ENCODE results near the gene TEDDM1. TPM values are rescaled to one million over a fixed set of nuclear protein-coding genes. Genes with fewer than 3 reads are reported as not detected.
"Not testable (repeated sequence)": the region's sequence is repeated elsewhere in the genome, so short reads cannot be mapped to it uniquely, and the experiment has no call there.

The TEDDM1 gene
- total RNA-seq, 1 donor from 2014 or later, result not detected

DNA sequence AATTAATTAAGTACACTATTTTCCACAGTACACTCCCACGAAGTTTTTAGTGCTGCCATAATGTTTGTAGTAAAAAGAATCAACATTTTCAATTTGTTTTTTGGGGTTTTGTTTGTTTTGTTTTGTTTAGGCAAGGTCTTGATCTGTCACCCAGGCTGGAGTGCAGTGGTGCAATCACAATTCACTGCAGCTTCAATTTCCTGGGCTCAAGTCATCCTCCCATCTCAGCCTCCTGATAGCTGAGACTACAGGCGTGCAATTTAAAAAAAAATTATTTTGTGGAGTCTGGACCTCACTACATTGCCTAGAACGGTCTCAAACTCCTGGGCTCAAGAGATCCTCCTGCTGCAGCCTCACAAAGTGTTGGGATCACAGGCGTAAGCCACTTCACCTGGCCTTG lies 20.3 kb downstream of the TEDDM1 start:
- no peak for DNase-seq (ENCODE audit: low read depth in 2 of 2)

DNA sequence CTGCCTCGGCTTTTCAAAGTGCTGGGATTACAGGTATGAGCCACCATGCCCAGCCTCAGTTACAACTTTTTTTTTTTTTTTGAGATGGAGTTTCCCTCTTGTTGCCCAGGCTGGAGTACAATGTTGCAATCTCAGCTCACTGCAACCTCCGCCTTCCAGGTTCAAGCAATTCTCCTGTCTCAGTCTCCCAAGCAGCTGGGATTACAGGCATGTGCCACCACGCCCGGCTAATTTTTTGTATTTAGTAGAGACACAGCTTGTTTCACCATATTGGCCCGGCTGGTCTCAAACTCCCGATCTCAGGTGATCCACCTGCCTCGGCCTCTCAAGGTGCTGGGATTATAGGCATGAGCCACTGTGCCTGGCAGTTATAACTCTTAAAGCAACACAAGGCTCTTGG lies 20.7 kb downstream of the TEDDM1 start:
- not testable (repeated sequence) for DNase-seq (ENCODE audit: low read depth in 2 of 2)

DNA sequence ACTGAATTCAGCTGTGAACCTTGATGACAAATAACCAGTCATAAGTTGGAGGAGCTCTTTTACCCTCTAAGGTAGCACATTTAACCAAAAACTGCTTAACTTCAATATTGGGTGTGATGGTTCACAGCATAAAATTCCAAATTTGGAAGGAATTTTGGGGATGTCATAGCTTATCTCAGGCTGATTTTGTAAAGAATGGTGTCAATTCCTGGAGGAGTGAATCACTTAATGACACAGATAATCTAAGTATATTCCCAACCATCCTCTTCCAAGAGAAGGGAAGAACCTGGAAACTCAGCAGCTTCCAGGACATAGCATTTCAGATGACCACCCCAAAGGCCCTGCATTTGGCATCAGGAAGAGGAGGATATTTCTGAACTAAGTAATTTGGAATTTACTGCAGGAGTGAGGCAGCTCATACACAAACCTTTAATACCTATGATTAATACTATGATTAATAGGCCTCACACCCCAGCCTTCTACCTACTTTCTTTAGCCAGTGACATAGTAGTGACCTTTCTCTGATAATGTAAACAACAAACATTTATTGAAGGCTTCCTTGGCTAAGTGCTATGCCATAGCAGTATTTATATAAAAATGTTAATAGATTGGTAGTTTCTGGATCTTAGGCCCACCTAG lies 23.4 kb downstream of the TEDDM1 start:
- no peak for DNase-seq (ENCODE audit: low read depth in 2 of 2)

DNA sequence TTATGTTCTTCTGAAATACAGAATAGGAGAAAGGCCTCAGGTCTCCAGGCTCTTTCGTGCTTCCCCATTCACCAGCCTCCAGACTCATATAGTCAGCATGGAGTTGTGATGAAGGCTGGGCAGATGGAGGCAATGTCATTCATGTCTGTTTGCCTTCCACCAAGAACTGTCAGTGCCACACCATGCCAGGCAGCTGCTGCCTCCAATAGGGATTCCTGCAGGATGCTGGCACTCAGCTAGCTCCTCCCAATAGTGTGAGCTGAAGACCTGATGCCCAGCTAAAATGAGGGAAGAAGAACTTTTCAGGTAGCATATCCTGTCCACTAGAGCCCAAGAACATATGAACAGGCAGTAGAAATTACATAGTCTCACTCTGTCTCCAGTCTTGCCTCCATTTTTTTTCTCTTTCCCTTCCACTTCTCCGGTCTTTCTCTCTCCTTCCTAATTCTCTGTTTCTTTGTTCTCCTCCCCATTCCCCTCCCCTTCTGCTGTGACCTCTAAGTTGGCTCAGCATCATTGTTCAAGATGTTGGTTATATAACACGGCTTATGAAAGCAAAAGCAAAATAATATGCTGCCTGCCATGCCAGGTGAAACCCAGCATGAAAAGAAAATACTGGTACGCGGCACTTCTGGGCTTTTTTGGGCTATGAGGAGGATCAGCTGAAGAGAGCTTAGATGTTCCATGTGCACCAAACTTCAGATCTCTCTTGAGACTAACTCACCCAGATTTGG lies 26.2 kb downstream of the TEDDM1 start:
- no peak for DNase-seq (ENCODE audit: low read depth in 2 of 2)

DNA sequence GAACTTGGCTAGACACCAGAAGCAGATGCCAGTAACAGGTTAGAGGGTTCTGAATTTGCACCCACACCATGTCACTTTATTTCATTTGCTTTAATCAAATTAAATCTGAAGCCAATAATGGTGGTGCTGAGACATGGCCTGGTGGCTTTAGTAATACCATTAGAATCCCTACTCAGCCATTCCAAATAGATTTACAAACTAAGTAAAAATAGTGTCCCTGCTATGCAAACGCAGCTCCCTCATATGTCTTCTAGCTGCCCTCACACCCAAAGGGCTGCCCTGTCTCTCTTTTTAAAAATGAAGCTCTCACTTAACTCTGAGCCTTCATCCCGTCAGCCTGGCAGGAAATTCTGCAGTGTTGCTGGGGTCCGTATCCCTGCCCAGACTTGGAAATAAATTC lies 29.9 kb downstream of the TEDDM1 start:
- no peak for DNase-seq (ENCODE audit: low read depth in 2 of 2)

DNA sequence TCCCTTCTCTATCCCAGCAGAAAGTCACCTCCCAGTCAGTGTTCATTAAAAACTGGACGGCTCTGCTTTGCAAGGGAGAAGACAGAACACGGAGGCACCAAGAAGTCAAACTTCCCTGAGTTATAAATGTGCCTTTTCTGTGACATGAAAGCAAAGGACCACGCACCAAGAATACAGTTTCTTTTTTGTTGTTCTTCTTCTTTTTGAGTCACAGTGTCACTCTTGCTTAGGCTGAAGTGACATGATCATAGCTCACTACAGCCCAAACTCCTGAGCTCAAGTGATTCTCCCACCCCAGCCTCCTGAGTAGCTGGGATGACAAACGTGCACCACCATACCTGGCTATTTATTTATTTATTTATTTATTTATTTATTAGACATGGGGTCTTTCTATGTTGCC lies 31.6 kb downstream of the TEDDM1 start:
- no peak for DNase-seq (ENCODE audit: low read depth in 2 of 2)

DNA sequence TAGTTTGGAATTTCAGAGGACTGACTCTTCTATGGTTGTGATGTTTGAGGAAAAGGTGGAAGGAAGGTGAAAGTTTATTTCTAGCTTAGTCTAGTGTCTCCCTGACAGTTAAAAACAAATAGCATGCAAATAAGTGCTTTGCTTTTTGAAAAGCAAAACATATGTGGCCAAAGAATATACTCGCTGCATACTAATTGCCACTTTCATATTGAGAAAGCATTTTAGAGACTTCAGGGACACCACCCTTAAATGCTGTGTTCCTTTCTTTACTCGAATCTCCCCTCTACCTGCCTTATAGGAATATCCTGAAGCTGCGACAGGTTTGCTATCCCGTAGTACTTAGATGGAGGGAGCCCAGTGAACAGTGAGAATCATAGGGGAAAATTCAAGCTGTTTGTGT lies 32.1 kb downstream of the TEDDM1 start:
- no peak for DNase-seq (ENCODE audit: low read depth in 2 of 2)

DNA sequence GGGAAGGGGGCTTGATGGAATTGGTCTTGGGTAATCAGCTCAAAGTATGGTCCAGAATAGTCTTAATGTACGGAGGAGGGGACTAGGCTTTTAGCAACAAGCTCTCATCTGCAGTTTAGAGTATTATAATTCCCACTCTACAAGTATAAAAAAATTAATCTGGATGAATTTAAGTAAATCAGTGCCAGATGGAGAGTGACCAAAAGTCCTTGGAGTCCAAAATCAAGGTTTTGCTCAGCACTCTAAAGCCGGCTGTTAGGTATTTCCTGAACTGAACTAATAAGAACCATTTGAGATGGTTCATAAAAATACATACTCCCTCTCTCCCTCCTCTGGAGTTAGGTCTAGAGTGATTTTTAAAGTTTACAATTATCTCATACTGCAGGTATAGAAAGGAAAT lies 32.5 kb downstream of the TEDDM1 start:
- DNase-seq (ENCODE audit: low read depth in 2 of 2), result no peak

DNA sequence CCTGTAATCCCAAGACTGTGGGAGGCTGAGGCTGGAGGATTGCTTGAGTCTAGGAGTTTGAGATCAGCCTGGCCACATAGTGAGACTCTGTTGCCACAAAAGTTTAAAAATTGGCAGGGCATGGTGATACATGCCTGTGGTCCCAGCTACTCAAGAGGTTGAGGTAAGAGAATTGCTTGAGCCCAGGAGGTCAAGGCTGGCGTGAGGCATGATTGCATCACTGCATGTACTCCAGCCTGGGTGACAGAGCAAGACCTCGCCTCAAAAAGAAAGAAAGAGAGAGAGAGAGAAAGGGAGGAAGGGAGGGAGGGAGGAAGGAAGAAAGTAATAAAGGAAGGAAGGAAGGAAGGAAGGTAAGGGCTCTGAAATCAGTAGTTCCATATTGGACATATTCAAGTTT lies 33.9 kb downstream of the TEDDM1 start:
- no peak for DNase-seq (ENCODE audit: low read depth in 2 of 2)

DNA sequence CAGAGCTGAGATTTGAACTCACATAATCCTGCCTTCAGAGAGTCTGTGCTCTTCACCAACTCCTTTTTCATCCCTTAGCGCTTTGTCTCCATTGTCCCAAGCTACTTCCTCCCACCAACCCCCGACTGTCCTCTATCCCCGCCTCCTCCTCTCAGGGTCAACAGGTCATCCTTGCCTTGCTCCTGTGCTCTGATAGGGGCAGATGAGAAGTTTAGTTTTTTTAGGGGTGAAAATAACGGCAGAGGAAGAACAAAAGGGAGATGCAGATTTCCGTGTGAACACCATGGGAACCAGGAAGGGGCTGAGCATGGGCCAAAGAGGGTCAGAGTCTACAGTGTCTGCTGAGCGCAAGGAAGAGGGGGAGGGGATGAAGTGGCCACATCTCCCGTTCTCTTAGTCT lies 40.8 kb downstream of the TEDDM1 start:
- DNase-seq (ENCODE audit: low read depth in 2 of 2), result no peak

DNA sequence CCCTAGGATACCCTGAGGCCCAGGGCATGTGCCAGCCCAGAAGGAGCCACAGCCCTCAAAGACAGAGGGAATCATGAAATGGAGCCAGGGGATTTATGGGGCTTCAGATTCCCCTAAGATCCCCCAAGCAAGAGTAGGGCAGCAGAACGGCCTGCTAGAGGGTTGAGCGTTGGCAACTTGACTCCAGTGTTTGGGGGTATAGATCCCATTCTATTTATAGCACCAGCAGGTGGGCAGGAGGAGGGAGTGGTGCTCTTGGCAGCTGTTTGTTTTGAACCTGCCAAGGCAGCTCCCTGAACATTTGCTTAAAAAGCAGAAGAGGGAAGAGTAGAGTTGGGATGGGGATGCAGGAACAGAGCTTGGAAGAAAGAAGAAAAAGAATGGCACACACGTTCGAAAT lies 42.6 kb downstream of the TEDDM1 start:
- no peak for DNase-seq (ENCODE audit: low read depth in 2 of 2)

DNA sequence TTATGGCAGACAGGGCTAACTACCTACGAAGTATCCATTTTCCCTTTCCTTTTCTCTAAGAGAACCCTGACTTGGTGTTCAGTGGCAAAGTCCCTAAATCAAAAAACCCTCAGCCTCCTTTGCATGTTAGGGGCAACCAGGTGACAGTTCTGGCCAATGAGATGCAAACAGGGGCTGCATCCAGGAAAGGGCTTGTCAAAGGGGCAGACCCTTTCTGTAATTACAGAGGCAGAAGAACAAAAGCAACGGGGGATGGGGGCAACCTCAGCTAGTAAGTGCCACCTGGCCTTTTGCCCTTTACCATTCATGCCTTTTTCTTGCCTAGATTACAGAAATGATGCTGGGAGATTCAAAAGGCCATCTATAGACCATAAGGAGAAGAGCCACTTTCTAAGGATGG lies 43.3 kb downstream of the TEDDM1 start:
- DNase-seq (ENCODE audit: low read depth in 2 of 2), result no peak

DNA sequence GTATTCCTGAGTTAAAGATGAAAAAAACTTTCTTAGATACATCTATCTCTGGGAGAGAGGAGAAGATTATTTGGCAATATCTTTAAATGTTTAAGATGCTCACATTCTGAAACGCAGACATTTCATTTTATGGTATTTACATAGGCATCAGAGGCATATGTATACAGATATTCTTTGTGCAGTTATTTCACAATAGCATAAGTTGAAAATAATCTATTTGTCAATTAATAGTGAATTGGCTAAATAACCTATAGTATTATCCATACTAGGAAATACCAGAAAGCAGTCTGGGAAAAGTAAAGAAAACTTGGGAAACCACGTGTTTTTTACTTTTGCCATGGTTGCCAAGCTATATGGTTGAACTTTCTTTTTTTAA lies 44.8 kb downstream of the TEDDM1 start:
- no peak for DNase-seq (ENCODE audit: low read depth in 2 of 2)

DNA sequence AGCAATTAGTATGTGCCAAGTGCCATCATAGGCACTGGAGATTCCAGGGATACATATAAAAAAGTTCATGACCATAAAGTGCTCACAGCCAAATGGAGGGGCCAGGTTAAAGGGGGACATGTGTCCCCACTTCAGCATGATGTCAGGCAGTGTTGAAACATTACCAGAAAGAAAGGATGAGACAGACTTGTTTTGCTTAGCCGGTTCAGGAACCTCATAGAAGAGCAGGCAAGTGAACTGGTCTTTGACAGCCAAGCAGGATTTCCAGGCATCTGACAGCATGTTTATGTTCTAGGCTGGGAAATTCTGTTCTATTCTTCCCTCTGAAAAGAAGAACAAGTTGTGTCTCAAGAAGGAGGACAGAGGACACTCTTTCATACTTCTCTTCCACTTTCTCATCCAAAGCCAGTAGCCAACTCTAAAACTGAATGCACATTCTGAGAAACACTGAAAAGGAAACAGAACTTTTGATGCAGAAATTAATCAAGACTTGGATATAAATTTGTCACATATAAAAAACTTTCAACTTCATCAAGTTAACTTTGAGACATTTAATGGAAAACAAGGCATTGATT lies 48.6 kb downstream of the TEDDM1 start:
- DNase-seq (ENCODE audit: low read depth in 2 of 2), result no peak

DNA sequence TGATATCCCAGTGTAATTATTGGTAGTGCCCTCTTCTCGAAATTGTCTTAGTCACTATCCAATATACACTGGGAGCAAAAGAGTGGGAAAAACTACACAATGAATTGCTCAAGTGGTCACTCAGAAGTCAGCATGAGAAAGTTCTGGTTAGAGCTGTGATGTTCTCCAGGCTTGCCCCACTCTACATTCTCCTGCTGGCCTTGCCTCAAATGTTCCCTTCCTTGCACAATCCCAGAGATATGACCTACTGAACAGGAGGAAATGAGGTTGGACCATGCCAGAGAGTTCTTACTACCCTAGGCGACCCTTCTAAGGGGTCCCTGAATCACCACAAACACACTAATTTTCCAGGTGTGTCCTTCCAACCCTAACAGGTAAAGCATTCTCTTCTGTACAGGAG lies 49.6 kb downstream of the TEDDM1 start:
- DNase-seq (ENCODE audit: low read depth in 2 of 2), result no peak

DNA sequence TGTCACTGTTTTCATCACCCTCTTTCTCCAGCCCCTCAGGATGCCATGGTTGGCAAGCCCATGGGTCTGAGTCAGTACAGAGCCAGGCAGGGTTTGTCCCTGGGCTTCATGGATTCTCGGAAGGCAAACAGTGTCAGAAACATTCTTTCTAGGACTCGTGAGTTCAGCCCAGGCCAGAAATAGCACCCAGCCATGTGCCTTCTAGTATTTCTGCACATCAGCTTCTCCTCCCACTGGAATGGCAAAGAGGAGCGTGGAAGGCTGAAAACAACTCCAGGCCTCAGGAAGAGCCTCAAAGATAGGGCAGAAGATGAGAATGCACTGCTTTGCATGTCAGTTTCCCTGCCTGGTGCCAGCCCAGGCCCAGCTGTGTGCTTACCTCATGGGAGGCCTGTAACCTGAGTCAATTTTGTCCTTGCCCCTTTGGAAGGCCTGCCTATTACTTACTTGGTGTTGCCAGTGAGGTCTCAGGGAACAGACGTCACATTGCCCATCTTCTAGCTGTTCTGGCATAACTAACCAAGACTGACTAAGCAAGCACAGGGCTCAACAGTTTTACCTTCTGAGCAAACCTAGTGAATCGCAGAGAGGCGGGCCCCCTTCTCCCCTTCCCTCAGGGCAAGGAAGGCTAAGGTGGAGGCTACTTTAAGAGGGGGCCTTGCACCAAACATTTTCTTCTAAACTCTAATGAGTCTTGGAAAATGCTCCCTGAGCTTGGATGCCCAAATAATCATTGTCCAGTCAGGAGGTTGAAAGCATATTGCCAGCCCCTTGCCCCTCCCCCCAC lies 51.3 kb downstream of the TEDDM1 start:
- no peak for DNase-seq (ENCODE audit: low read depth in 2 of 2)

Other genes starting within 250 kb of the TEDDM1 start
- 199 and 377 TPM in 2 replicates for gene GLUL, start 8.9 kb downstream of the TEDDM1 start, total RNA-seq
- not detected in 2 replicates for gene RGSL1, start 49.5 kb upstream of the TEDDM1 start, total RNA-seq
- 0.20 and 0.44 TPM in 2 replicates for gene RNASEL, start 188.6 kb upstream of the TEDDM1 start, total RNA-seq
- 0.65 and 1.4 TPM in 2 replicates for gene RGS16, start 203.7 kb upstream of the TEDDM1 start, total RNA-seq